Measurements from ENCODE around the gene TNFAIP6.

- TF ChIP-seq EP300 (IDR thresholded peaks at IDR 0.05): no peak
- no peak for TF ChIP-seq POLR2A (IDR thresholded peaks at IDR 0.05)
These were observed 30.6 kb downstream of the TNFAIP6 start for GRCh38 chr2:151388011-151388410.
